CD14-positive monocyte (primary cell): ENCODE data around the gene KCNJ10. TPM values are rescaled to one million over a fixed set of nuclear protein-coding genes. Genes with fewer than 3 reads are reported as not detected.

Experiments
- DNase-seq, 3 donors: peaks; one replicate each; pipeline ENCODE4 v3.0.0-alpha.2; 2011 to 2022
- H2AFZ ChIP-seq: 2 replicates; pipeline ENCODE4 v1.6.0; 2012; ENCODE audit warnings: mild to moderate bottlenecking, low read depth, low read length, inconsistent platforms; ENCODE audit not compliant: insufficient read depth, poor library complexity, severe bottlenecking
- H3K27ac ChIP-seq, 2 donors: 1 replicate in 1 of 2; 2 replicates in 1 of 2; pipeline ENCODE4 v1.5.1; 2012 to 2013; ENCODE audit warnings: low read length in 2 of 2, control low read depth in 1 of 2, inconsistent platforms in 1 of 2, low read depth in 1 of 2, mild to moderate bottlenecking in 1 of 2
- H3K27me3 ChIP-seq, 2 donors: one replicate each; pipeline versions ENCODE4 v1.6.0 to v1.6.1; 2011 to 2013; ENCODE audit warnings: low read length in 2 of 2; ENCODE audit not compliant: control insufficient read depth in 2 of 2, insufficient read depth in 2 of 2
- H3K36me3 ChIP-seq, 2 donors: replicated peaks in 1 of 2; 1 replicate in 1 of 2; 2 replicates in 1 of 2; pipeline versions ENCODE4 v1.5.1 to v1.6.1; 2012 to 2013; ENCODE audit warnings: low read length in 2 of 2, control low read depth in 1 of 2, inconsistent platforms in 1 of 2, mild to moderate bottlenecking in 1 of 2; ENCODE audit not compliant: insufficient read depth in 2 of 2, control insufficient read depth in 1 of 2
- H3K4me1 ChIP-seq, 2 donors: 1 replicate in 1 of 2; 2 replicates in 1 of 2; pipeline versions ENCODE4 v1.5.1 to v1.6.1; 2012 to 2013; ENCODE audit warnings: low read length in 2 of 2, control low read depth in 1 of 2, inconsistent platforms in 1 of 2, mild to moderate bottlenecking in 1 of 2, moderate library complexity in 1 of 2; ENCODE audit not compliant: insufficient read depth in 2 of 2, control insufficient read depth in 1 of 2
- H3K4me2 ChIP-seq: replicated peaks from 2 replicates; pipeline ENCODE3; 2012; ENCODE audit warnings: low read length, moderate library complexity, mild to moderate bottlenecking; ENCODE audit not compliant: poor library complexity, severe bottlenecking; ENCODE audit errors: extremely low read depth
- H3K4me3 ChIP-seq, 3 experiments: fragments of 200-600 bp in 1 of 3; sonication (generic) in 1 of 3; replicated peaks in 1 of 3; 1 replicate in 2 of 3; 2 replicates in 1 of 3; pipeline ENCODE4 v1.5.1; 2011 to 2013; ENCODE audit warnings: low read length in 3 of 3, mild to moderate bottlenecking in 3 of 3, control low read depth in 2 of 3, low read depth in 2 of 3, inconsistent platforms in 1 of 3, moderate library complexity in 1 of 3
- H3K79me2 ChIP-seq: 2 replicates; pipeline ENCODE4 v1.6.0; 2012; ENCODE audit warnings: mild to moderate bottlenecking, control low read depth, inconsistent platforms, low read length, moderate library complexity; ENCODE audit not compliant: insufficient read depth
- H3K9ac ChIP-seq: 2 replicates; pipeline ENCODE4 v1.6.0; 2017; ENCODE audit warnings: low read length, mild to moderate bottlenecking; ENCODE audit not compliant: insufficient read depth, poor library complexity, severe bottlenecking
- H3K9me3 ChIP-seq, 2 donors: replicated peaks in 1 of 2; 1 replicate in 1 of 2; 2 replicates in 1 of 2; pipeline versions ENCODE4 v1.5.1 to v1.6.1; 2012 to 2013; ENCODE audit warnings: low read length in 2 of 2, control low read depth in 1 of 2; ENCODE audit not compliant: control insufficient read depth in 1 of 2, insufficient read depth in 1 of 2
- H4K20me1 ChIP-seq: 2 replicates; pipeline ENCODE4 v1.6.0; 2012; ENCODE audit warnings: mild to moderate bottlenecking, low read length, control low read depth, moderate library complexity; ENCODE audit not compliant: insufficient read depth
- H3K27ac Mint-ChIP-seq, 7 donors: one replicate each; pipeline ENCODE4 v1.8.0; 2020; ENCODE audit warnings: mild to moderate bottlenecking in 7 of 7, mixed read lengths in 7 of 7, moderate library complexity in 6 of 7, inconsistent platforms in 2 of 7
- H3K27me3 Mint-ChIP-seq, 3 donors: one replicate each; pipeline ENCODE4 v1.8.0; 2021 to 2022; ENCODE audit warnings: low read depth in 3 of 3, mild to moderate bottlenecking in 3 of 3, mixed read lengths in 3 of 3, moderate library complexity in 3 of 3, inconsistent platforms in 1 of 3
- H3K36me3 Mint-ChIP-seq, 2 donors: one replicate each; pipeline ENCODE4 v1.8.0; 2020; ENCODE audit warnings: mixed read lengths in 2 of 2, inconsistent platforms in 1 of 2, mild to moderate bottlenecking in 1 of 2
- H3K4me1 Mint-ChIP-seq: one replicate; pipeline ENCODE4 v1.8.0; 2020; ENCODE audit warnings: mild to moderate bottlenecking, mixed read lengths
- H3K4me3 Mint-ChIP-seq, 2 donors: one replicate each; pipeline ENCODE4 v1.8.0; 2020; ENCODE audit warnings: mild to moderate bottlenecking in 2 of 2, mixed read lengths in 2 of 2, moderate library complexity in 1 of 2
- H3K9me3 Mint-ChIP-seq, 7 donors: one replicate each; pipeline ENCODE4 v1.8.0; 2020 to 2022; ENCODE audit warnings: mixed read lengths in 7 of 7, mild to moderate bottlenecking in 6 of 7, moderate library complexity in 6 of 7, inconsistent platforms in 2 of 7
- CTCF ChIP-seq: fragments of 200-600 bp; IDR thresholded peaks from one replicate; pipeline ENCODE4 v1.8.0; 2022; ENCODE audit warnings: antibody characterized with exemption, mild to moderate bottlenecking
- WGBS: methylation state at CpG from one replicate; pipeline ENCODE4 v1.1.5; 2013; ENCODE audit warnings: missing lambda C conversion rate; ENCODE audit not compliant: insufficient coverage; 5-methylcytosine and 5-hydroxymethylcytosine counted together
- intact Hi-C, 2 donors: fragments of 100-400 bp; cut with micrococcal nuclease; formaldehyde crosslinking; loops; one replicate each; pipeline versions ENCODE4 v1.15.0 to v1.15.1; 2023
- polyA plus RNA-seq, 3 donors: library from polyadenylated mRNA; depleted of rRNA in 1 of 3; unstranded in 2 of 3; stranded (reverse) in 1 of 3; fragments of 300-500 nt in 2 of 3; fragments of >200 nt in 1 of 3; fragmentation: Illumina TruSeq in 2 of 3; gene quantifications; 1 replicate in 2 of 3; 2 replicates in 1 of 3; pipeline ENCODE4 v1.2.3, GENCODE V29; 2012 to 2021

The KCNJ10 gene
- polyA plus RNA-seq, 3 donors = 0.23 TPM; not detected in 2

GRCh38 chr1:160066829-160067745, 2.9 kb downstream of the KCNJ10 start:
- Histone ChIP-seq H3K36me3 (no peaks in the 10 kb centered on the region), H3K4me3 (no peak overlapping the region), H3K9ac (no peak overlapping the region), H3K9me3 (no peaks in the 10 kb centered on the region), H3K27ac (no peak overlapping the region), H3K4me2 (no peak overlapping the region), H3K79me2 (no peaks in the 10 kb centered on the region), H4K20me1 (no peaks in the 10 kb centered on the region), H3K27me3 (peaks cover 14 to 28% of the 10 kb centered on the region in 2 donors), H3K4me1 (peaks cover 33 to 49% of the 10 kb centered on the region in 2 donors), H2AFZ (no peak overlapping the region)
- DNase-seq = no peak
- peaks cover 20% of the 10 kb centered on the region for H3K4me1 Mint-ChIP-seq
- 86% methylated on average over 2 of the region's 6 CpGs for whole genome bisulfite sequencing
- peaks cover 0 to 17% of the 10 kb centered on the region in 2 donors for H3K36me3 Mint-ChIP-seq
- intact Hi-C loops = no loop called here
- peaks cover 34 to 50% (median 46%) of the 10 kb centered on the region in 3 donors for H3K27me3 Mint-ChIP-seq
- no peak overlapping the region for H3K4me3 Mint-ChIP-seq
- no peak for TF ChIP-seq CTCF
- no peak overlapping the region for H3K27ac Mint-ChIP-seq
- peaks cover 0 to 8% (median 0%) of the 10 kb centered on the region in 7 donors for H3K9me3 Mint-ChIP-seq

- Histone ChIP-seq H3K4me3 (no peak overlapping the region), H3K27ac (no peak overlapping the region), H3K9me3 (no peaks in the 10 kb centered on the region), H2AFZ (no peak overlapping the region), H3K4me1 (peaks cover 25 to 32% of the 10 kb centered on the region in 2 donors), H3K36me3 (no peaks in the 10 kb centered on the region), H3K27me3 (peaks cover 5 to 11% of the 10 kb centered on the region in 2 donors), H3K4me2 (no peak overlapping the region), H3K9ac (no peak overlapping the region), H3K79me2 (no peaks in the 10 kb centered on the region), H4K20me1 (no peaks in the 10 kb centered on the region)
- Mint-ChIP-seq H3K27ac (no peak overlapping the region), H3K4me1 (peaks cover 8% of the 10 kb centered on the region), H3K36me3 (peaks cover 0 to 4% of the 10 kb centered on the region in 2 donors), H3K4me3 (no peak overlapping the region), H3K9me3 (peaks cover 0 to 5% (median 0%) of the 10 kb centered on the region in 7 donors), H3K27me3 (peaks cover 20 to 37% (median 26%) of the 10 kb centered on the region in 3 donors)
- WGBS = 100% methylated on average over 1 of the region's 3 CpGs
- DNase-seq = no peak
- intact Hi-C loops = no loop called here
- no peak for TF ChIP-seq CTCF
Measured at GRCh38 chr1:160064746-160065145, 5.2 kb downstream of the KCNJ10 start.
